Thymus (tissue), 11 donors: ENCODE data around the gene GNG12. TPM values are rescaled to one million over a fixed set of nuclear protein-coding genes. Genes with fewer than 3 reads are reported as not detected.

Source experiments
- DNase-seq, 9 donors: peaks; one replicate each; pipeline ENCODE4 v3.0.0-alpha.2; 2013; ENCODE audit warnings: low spot score in 9 of 9, low read depth in 6 of 9, missing footprints in 1 of 9
- H3K27ac ChIP-seq, 2 donors: one replicate each; pipeline ENCODE4 v1.5.1; 2013; ENCODE audit warnings: control low read depth in 1 of 2, low read depth in 1 of 2, low read length in 1 of 2, mild to moderate bottlenecking in 1 of 2, moderate library complexity in 1 of 2
- H3K27me3 ChIP-seq, 2 donors: one replicate each; pipeline ENCODE4 v1.5.1; 2013; ENCODE audit warnings: low read length in 1 of 2; ENCODE audit not compliant: control insufficient read depth in 2 of 2, insufficient read depth in 1 of 2
- H3K36me3 ChIP-seq, 2 donors: one replicate each; pipeline ENCODE4 v1.5.1; 2013; ENCODE audit warnings: low read length in 1 of 2, mild to moderate bottlenecking in 1 of 2, moderate library complexity in 1 of 2; ENCODE audit not compliant: control insufficient read depth in 2 of 2, insufficient read depth in 2 of 2
- H3K4me1 ChIP-seq, 2 donors: one replicate each; pipeline ENCODE4 v1.5.1; 2013; ENCODE audit warnings: low read length in 2 of 2; ENCODE audit not compliant: control insufficient read depth in 2 of 2, insufficient read depth in 2 of 2
- H3K4me3 ChIP-seq, 2 donors: one replicate each; pipeline ENCODE4 v1.5.1; 2013; ENCODE audit warnings: low read length in 2 of 2, control low read depth in 1 of 2, mild to moderate bottlenecking in 1 of 2
- H3K9me3 ChIP-seq, 2 donors: one replicate each; pipeline ENCODE4 v1.5.1; 2013; ENCODE audit warnings: low read length in 1 of 2, mild to moderate bottlenecking in 1 of 2; ENCODE audit not compliant: control insufficient read depth in 2 of 2, insufficient read depth in 1 of 2
- WGBS: extraction: QIAGEN DNeasy Blood & Tissue Kit; methylation state at CpG from one replicate; pipeline ENCODE4 v1.1.7; 2013; 5-methylcytosine and 5-hydroxymethylcytosine counted together
- polyA plus RNA-seq: library from polyadenylated mRNA; stranded (reverse); fragments of 200-250 nt; gene quantifications from one replicate; pipeline ENCODE4 v1.2.3, GENCODE V29; 2013
- total RNA-seq: library from RNA; stranded (reverse); fragments of 120-200 nt; gene quantifications from one replicate; pipeline ENCODE4 v1.2.4, GENCODE V29; 2013
- donor health status: healthy.

GNG12 gene
- total and polyA plus RNA-seq, 2 donors: 14.8 to 19.3 TPM

- Histone ChIP-seq H3K27ac (no peak overlapping the region), H3K27me3 (peaks cover 0 to 6% of the 10 kb centered on the region in 2 donors), H3K36me3 (no peaks in the 10 kb centered on the region), H3K4me3 (no peak overlapping the region), H3K9me3 (no peaks in the 10 kb centered on the region), H3K4me1 (peaks cover under 1 to 4% of the 10 kb centered on the region in 2 donors)
- DNase-seq: no peak
- 71% methylated on average over 1 of the region's 1 CpG for WGBS
Observed at GRCh38 chr1:67771749-67772148, 61.5 kb downstream of the GNG12 start.

GRCh38 chr1:67771152-67771551, 62.1 kb downstream of the GNG12 start:
- no peak overlapping the region for H3K27ac ChIP-seq
- WGBS: 91% methylated on average over 6 of the region's 6 CpGs

GRCh38 chr1:67769633-67770256, 63.5 kb downstream of the GNG12 start:
- H3K36me3 ChIP-seq: no peaks in the 10 kb centered on the region
- WGBS: 90% methylated on average over 6 of the region's 6 CpGs
- no peak overlapping the region for H3K27ac ChIP-seq
- no peak overlapping the region for H3K4me3 ChIP-seq
- peaks cover 6 to 12% of the 10 kb centered on the region in 2 donors for H3K4me1 ChIP-seq
- no peak for DNase-seq
- no peaks in the 10 kb centered on the region for H3K9me3 ChIP-seq
- peaks cover 0 to 6% of the 10 kb centered on the region in 2 donors for H3K27me3 ChIP-seq

More at GRCh38 chr1:67771152-67771551, 62.1 kb downstream of the GNG12 start:
- peaks cover 6 to 10% of the 10 kb centered on the region in 2 donors for H3K4me1 ChIP-seq
- H3K9me3 ChIP-seq: no peaks in the 10 kb centered on the region
- no peaks in the 10 kb centered on the region for H3K36me3 ChIP-seq
- no peak overlapping the region for H3K4me3 ChIP-seq
- DNase-seq: peak in 2 of 9 donors; percentile 20 to 22
- peaks cover 0 to 6% of the 10 kb centered on the region in 2 donors for H3K27me3 ChIP-seq

GRCh38 chr1:67768480-67768879, 64.8 kb downstream of the GNG12 start:
- no peak for DNase-seq
- WGBS: 96% methylated on average over 1 of the region's 1 CpG
- peaks cover 6 to 12% of the 10 kb centered on the region in 2 donors for H3K4me1 ChIP-seq
- no peak overlapping the region for H3K4me3 ChIP-seq
- no peaks in the 10 kb centered on the region for H3K9me3 ChIP-seq
- H3K27me3 ChIP-seq: peaks cover 0 to 6% of the 10 kb centered on the region in 2 donors
- H3K27ac ChIP-seq: no peak overlapping the region
- no peaks in the 10 kb centered on the region for H3K36me3 ChIP-seq

GRCh38 chr1:67767103-67767782, 66.0 kb downstream of the GNG12 start:
- WGBS: 95% methylated on average over 6 of the region's 6 CpGs
- Histone ChIP-seq H3K36me3 (no peaks in the 10 kb centered on the region), H3K4me1 (peaks cover 6 to 12% of the 10 kb centered on the region in 2 donors), H3K9me3 (no peaks in the 10 kb centered on the region), H3K4me3 (no peak overlapping the region), H3K27ac (no peak overlapping the region), H3K27me3 (peaks cover 0 to 6% of the 10 kb centered on the region in 2 donors)
- DNase-seq: no peak

- Histone ChIP-seq H3K27ac (no peak overlapping the region), H3K4me1 (peaks cover 6 to 12% of the 10 kb centered on the region in 2 donors), H3K27me3 (peaks cover 0 to 6% of the 10 kb centered on the region in 2 donors), H3K4me3 (no peak overlapping the region), H3K36me3 (no peaks in the 10 kb centered on the region), H3K9me3 (no peaks in the 10 kb centered on the region)
- WGBS: 6% methylated on average over 17 of the region's 17 CpGs
- peak in 6 of 9 donors; percentile 16 to 70 (median 44) for DNase-seq
Observed at GRCh38 chr1:67766141-67766978, 66.9 kb downstream of the GNG12 start.

- Histone ChIP-seq H3K27me3 (no peaks in the 10 kb centered on the region), H3K9me3 (no peaks in the 10 kb centered on the region), H3K27ac (no peak overlapping the region), H3K4me3 (no peak overlapping the region), H3K4me1 (peaks cover 6 to 12% of the 10 kb centered on the region in 2 donors), H3K36me3 (no peaks in the 10 kb centered on the region)
- 97% methylated on average over 4 of the region's 4 CpGs for WGBS
- DNase-seq: no peak
Observed at GRCh38 chr1:67764633-67765032, 68.6 kb downstream of the GNG12 start.

- no peaks in the 10 kb centered on the region for H3K9me3 ChIP-seq
- no peak overlapping the region for H3K4me3 ChIP-seq
- no peaks in the 10 kb centered on the region for H3K36me3 ChIP-seq
- 99% methylated on average over 4 of the region's 4 CpGs for WGBS
- DNase-seq: no peak
- H3K27me3 ChIP-seq: no peaks in the 10 kb centered on the region
- no peak overlapping the region for H3K27ac ChIP-seq
- H3K4me1 ChIP-seq: peaks cover 6 to 7% of the 10 kb centered on the region in 2 donors
Observed at GRCh38 chr1:67761730-67762129, 71.5 kb downstream of the GNG12 start.

- no peaks in the 10 kb centered on the region for H3K36me3 ChIP-seq
- H3K4me1 ChIP-seq: peaks cover 0 to under 1% of the 10 kb centered on the region in 2 donors
- no peaks in the 10 kb centered on the region for H3K9me3 ChIP-seq
- no peak overlapping the region for H3K27ac ChIP-seq
- no peaks in the 10 kb centered on the region for H3K27me3 ChIP-seq
- 83% methylated on average over 2 of the region's 2 CpGs for WGBS
- DNase-seq: no peak
- no peak overlapping the region for H3K4me3 ChIP-seq
Observed at GRCh38 chr1:67761091-67761490, 72.2 kb downstream of the GNG12 start.
